Activated naive CD4-positive, alpha-beta T cell treated with anti-CD3 and anti-CD28 coated beads, Interleukin-2, amount 10 ng/mL, durations not matched to agents 7 days and 5 days (primary cell): ENCODE measurements around the gene IGHMBP2.

Source experiments
- CTCF ChIA-PET: fragments of 350-600 bp; sonication (Branson Sonifier 250); formaldehyde crosslinking; loops from one replicate; lab custom pipeline; 2021; ENCODE audit warnings: antibody characterized with exemption; lab: Charles Lee
- DNase-seq: peaks from one replicate; pipeline ENCODE4 v3.0.0-alpha.2; 2020
- H3K27ac Mint-ChIP-seq: one replicate; pipeline ENCODE4 v1.8.0; 2021; ENCODE audit warnings: mild to moderate bottlenecking, moderate library complexity, mixed read lengths
- H3K27me3 Mint-ChIP-seq: one replicate; pipeline ENCODE4 v1.8.0; 2021; ENCODE audit warnings: mild to moderate bottlenecking, mixed read lengths
- H3K36me3 Mint-ChIP-seq: one replicate; pipeline ENCODE4 v1.8.0; 2021; ENCODE audit warnings: mixed read lengths
- H3K4me1 Mint-ChIP-seq: one replicate; pipeline ENCODE4 v1.8.0; 2021; ENCODE audit warnings: mixed read lengths
- H3K4me3 Mint-ChIP-seq: one replicate; pipeline ENCODE4 v1.8.0; 2021; ENCODE audit warnings: mild to moderate bottlenecking, moderate library complexity, mixed read lengths
- H3K9me3 Mint-ChIP-seq: one replicate; pipeline ENCODE4 v1.8.0; 2021; ENCODE audit warnings: mixed read lengths

Gene IGHMBP2

GRCh38 chr11:68904248-68904847, 657 bp downstream of the IGHMBP2 start:
- Mint-ChIP-seq H3K27me3 (no peaks in the 10 kb centered on the region), H3K36me3 (peaks cover 20% of the 10 kb centered on the region), H3K4me3 (peak overlapping the region; percentile 96), H3K4me1 (peaks cover 47% of the 10 kb centered on the region), H3K9me3 (no peaks in the 10 kb centered on the region), H3K27ac (peak overlapping the region; percentile 91)
- CTCF ChIA-PET: no interaction called here
- peak; percentile 47 for DNase-seq

DNA sequence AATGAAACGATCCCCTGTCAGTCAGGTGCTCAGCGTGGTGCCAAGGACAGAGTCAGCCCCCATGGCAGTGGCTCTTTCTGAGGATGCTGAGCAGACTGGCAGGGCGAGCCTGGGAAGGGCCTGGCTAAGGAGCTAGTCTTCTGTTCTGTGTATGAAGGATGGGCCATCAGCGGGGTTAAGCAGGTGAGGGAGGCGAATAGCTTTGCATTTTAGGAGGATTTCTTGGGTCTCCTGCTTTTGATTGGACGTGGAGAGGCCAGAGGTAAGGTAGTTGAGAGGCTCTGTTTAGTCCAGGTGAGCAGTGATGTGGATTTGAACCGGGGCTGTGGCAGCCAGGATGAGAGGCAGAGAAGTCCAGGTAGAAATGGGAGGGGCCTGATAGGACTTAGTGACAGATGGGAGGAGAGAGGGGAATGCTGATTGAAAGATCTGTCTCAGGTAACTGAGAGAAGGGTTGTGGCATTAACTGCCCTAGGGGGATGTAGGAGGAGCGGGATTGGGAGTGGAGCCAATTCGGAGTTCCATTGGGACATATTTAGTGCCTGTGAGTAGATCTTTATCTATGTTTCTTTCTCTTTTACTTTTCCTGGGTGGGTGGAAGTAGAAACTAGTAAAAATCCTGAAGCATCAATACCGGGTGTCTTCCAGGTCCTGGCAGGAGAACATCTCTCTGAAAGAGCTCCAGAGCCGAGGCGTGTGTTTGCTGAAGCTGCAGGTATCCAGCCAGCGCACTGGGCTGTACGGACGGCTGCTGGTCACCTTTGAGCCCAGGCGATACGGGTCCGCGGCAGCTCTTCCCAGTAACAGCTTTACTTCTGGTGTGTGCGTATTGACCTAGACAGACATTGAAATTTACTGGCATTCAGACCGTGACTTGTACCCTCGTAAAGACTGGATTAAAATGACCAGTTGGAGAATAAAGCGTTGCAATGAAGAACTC, 2.0 kb downstream of the IGHMBP2 start:
- H3K4me1 Mint-ChIP-seq: peaks cover 44% of the 10 kb centered on the region
- CTCF ChIA-PET: no interaction called here
- no peaks in the 10 kb centered on the region for H3K27me3 Mint-ChIP-seq
- no peak overlapping the region for H3K27ac Mint-ChIP-seq
- H3K9me3 Mint-ChIP-seq: no peaks in the 10 kb centered on the region
- H3K36me3 Mint-ChIP-seq: peaks cover 21% of the 10 kb centered on the region
- no peak for DNase-seq
- H3K4me3 Mint-ChIP-seq: peak overlapping the region; percentile 96

GRCh38 chr11:68908273-68908672, 4.6 kb downstream of the IGHMBP2 start:
- Mint-ChIP-seq H3K9me3 (no peaks in the 10 kb centered on the region), H3K4me3 (no peak overlapping the region), H3K36me3 (peaks cover 34% of the 10 kb centered on the region), H3K4me1 (peaks cover 26% of the 10 kb centered on the region), H3K27me3 (no peaks in the 10 kb centered on the region), H3K27ac (peak overlapping the region; percentile 19)
- CTCF ChIA-PET: no interaction called here
- no peak for DNase-seq

DNA sequence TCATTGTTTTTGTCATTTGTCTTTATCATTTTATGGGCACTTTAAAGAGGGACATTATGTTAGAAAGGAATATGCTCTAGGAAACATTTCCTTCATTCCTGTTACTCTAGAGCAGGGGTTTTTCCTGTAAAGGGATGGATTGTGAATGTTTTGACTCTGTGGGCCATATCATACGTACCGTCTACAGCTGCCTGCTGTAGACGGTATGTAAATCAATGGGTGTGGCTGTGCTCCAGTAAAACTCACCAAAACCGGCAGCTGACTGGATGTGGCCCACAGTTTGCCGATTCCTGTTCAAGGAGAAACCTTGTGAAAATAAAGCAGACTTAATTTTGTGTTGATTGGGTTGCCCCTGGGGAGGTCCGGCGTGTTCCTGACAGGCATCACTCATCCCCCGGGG, 7.3 kb downstream of the IGHMBP2 start:
- CTCF ChIA-PET: no interaction called here
- H3K36me3 Mint-ChIP-seq: peaks cover 33% of the 10 kb centered on the region
- H3K4me3 Mint-ChIP-seq: no peak overlapping the region

DNA sequence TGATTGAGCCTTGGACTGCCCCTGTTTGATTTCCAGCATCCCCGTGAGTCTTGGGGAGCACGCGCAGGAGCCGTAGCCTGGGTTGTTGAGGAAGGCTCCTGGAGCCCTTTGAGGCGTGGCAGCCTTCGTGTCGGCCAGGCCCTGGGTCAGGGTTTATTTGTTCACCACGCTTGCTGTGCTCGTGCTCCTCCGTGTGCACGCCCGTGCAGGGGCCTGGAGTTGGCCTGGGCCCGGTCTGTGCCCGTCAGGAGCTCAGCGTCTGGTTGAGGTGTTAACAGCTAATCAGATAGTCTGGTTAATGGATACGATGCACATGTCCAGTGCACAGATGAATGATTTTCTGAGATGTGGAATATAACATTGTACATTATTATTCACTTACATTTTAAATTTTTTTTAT, 8.0 kb downstream of the IGHMBP2 start:
- DNase-seq: no peak
- Mint-ChIP-seq H3K27me3 (no peaks in the 10 kb centered on the region), H3K27ac (no peak overlapping the region), H3K4me1 (no peaks in the 10 kb centered on the region), H3K4me3 (no peak overlapping the region), H3K36me3 (peaks cover 40% of the 10 kb centered on the region), H3K9me3 (no peaks in the 10 kb centered on the region)
- CTCF ChIA-PET: no interaction called here

More for the DNA sequence above, 7.3 kb downstream of the IGHMBP2 start:
- H3K4me1 Mint-ChIP-seq: peaks cover 3% of the 10 kb centered on the region
- no peak for DNase-seq
- H3K27ac Mint-ChIP-seq: no peak overlapping the region
- no peaks in the 10 kb centered on the region for H3K9me3 Mint-ChIP-seq
- H3K27me3 Mint-ChIP-seq: no peaks in the 10 kb centered on the region

DNA sequence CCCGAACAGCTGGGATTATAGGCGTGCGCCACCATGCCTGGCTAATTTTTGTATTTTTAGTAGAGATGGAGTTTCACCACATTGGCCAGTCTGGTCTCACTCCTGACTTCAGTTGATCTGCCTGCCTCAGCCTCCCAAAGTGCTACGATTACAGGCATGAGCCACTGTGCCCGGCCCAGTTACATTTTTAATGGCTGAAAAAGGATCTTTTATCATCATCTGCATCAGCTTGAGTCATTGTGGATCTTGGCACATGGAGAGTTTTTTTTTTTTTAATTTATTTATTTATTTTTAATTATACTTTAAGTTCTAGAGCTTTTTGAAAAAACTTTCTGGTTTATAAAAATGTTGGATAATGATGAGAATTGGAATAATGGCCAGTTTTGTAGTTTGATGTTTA, 8.6 kb downstream of the IGHMBP2 start:
- Mint-ChIP-seq H3K27me3 (no peaks in the 10 kb centered on the region), H3K4me3 (no peak overlapping the region)
- CTCF ChIA-PET: no interaction called here

GRCh38 chr11:68913188-68913587, 9.5 kb downstream of the IGHMBP2 start:
- CTCF ChIA-PET: no interaction called here
- H3K27ac Mint-ChIP-seq: no peak overlapping the region
- peaks cover 43% of the 10 kb centered on the region for H3K36me3 Mint-ChIP-seq

More for the DNA sequence above, 8.6 kb downstream of the IGHMBP2 start:
- Mint-ChIP-seq H3K4me1 (no peaks in the 10 kb centered on the region), H3K9me3 (no peaks in the 10 kb centered on the region), H3K27ac (no peak overlapping the region), H3K36me3 (peaks cover 40% of the 10 kb centered on the region)
- DNase-seq: no peak

DNA sequence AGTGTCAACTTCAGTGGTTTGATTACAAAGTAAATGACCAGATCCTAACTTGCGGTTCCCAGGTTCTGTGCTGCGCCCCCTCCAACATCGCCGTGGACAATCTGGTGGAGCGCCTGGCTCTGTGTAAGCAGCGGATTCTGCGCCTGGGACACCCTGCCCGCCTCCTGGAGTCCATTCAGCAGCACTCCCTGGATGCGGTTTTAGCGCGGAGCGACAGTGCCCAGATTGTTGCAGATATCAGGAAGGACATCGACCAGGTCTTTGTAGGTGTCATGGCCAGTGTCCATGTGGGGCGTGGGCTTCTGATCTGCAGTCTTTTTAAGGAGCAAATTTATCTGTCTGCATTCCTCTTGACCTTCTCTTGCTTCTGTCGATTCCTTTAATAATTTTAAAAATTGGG, 11.1 kb downstream of the IGHMBP2 start:
- CTCF ChIA-PET: no interaction called here
- no peak for DNase-seq
- H3K9me3 Mint-ChIP-seq: no peaks in the 10 kb centered on the region
- no peak overlapping the region for H3K27ac Mint-ChIP-seq
- H3K36me3 Mint-ChIP-seq: peaks cover 49% of the 10 kb centered on the region
- no peak overlapping the region for H3K4me3 Mint-ChIP-seq
- H3K27me3 Mint-ChIP-seq: no peaks in the 10 kb centered on the region
- H3K4me1 Mint-ChIP-seq: no peaks in the 10 kb centered on the region

More at GRCh38 chr11:68913188-68913587, 9.5 kb downstream of the IGHMBP2 start:
- Mint-ChIP-seq H3K9me3 (no peaks in the 10 kb centered on the region), H3K4me1 (no peaks in the 10 kb centered on the region), H3K27me3 (no peaks in the 10 kb centered on the region), H3K4me3 (no peak overlapping the region)
- DNase-seq: no peak

DNA sequence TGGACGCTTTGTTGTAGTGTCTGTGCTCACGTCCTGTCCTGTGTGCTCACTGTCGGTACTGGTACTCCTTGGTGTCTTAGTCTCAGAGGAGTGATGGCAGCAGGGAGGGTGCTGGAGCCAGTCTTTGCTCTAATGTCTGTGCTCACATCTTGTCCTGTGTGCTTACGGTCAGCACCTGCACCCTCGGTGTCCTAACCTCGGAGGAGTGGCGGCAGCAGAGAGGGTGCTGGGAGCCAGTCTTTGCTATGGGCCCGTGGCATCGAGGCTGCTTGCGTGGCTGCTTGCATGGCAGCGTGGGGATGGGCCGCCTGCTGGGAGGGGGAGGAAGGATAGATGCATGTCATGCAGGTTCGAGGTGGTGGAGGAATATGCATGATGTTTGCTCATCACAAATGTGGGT, 12.7 kb downstream of the IGHMBP2 start:
- H3K27ac Mint-ChIP-seq: no peak overlapping the region
- no peak overlapping the region for H3K4me3 Mint-ChIP-seq
- H3K4me1 Mint-ChIP-seq: no peaks in the 10 kb centered on the region

DNA sequence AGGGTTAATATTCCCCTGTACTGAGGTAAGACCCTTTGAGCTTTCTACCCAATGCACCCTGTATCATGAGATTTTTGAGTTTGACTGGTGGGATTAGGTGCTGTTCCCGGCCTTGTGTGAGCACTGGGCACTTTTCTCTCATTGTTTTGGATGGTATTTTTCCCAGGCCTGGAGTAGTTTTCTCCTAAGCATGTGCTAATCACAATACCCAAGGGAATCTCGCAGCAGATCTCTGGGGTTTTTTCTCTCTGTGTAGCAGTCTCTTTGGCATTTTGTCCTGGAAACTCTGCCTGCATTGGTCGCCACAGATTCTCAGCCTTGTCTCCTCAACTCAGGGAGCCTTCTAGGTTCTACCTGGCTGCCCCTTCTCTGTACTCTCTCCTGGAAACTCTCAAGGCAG, 19.9 kb downstream of the IGHMBP2 start:
- H3K27me3 Mint-ChIP-seq: no peaks in the 10 kb centered on the region
- H3K27ac Mint-ChIP-seq: no peak overlapping the region
- CTCF ChIA-PET: no interaction called here
- no peak for DNase-seq
- H3K4me3 Mint-ChIP-seq: no peak overlapping the region
- H3K4me1 Mint-ChIP-seq: no peaks in the 10 kb centered on the region
- H3K9me3 Mint-ChIP-seq: peaks cover 20% of the 10 kb centered on the region
- H3K36me3 Mint-ChIP-seq: peaks cover 81% of the 10 kb centered on the region

More for the DNA sequence above, 12.7 kb downstream of the IGHMBP2 start:
- Mint-ChIP-seq H3K27me3 (no peaks in the 10 kb centered on the region), H3K36me3 (peaks cover 43% of the 10 kb centered on the region), H3K9me3 (no peaks in the 10 kb centered on the region)
- no peak for DNase-seq
- CTCF ChIA-PET: no interaction called here

DNA sequence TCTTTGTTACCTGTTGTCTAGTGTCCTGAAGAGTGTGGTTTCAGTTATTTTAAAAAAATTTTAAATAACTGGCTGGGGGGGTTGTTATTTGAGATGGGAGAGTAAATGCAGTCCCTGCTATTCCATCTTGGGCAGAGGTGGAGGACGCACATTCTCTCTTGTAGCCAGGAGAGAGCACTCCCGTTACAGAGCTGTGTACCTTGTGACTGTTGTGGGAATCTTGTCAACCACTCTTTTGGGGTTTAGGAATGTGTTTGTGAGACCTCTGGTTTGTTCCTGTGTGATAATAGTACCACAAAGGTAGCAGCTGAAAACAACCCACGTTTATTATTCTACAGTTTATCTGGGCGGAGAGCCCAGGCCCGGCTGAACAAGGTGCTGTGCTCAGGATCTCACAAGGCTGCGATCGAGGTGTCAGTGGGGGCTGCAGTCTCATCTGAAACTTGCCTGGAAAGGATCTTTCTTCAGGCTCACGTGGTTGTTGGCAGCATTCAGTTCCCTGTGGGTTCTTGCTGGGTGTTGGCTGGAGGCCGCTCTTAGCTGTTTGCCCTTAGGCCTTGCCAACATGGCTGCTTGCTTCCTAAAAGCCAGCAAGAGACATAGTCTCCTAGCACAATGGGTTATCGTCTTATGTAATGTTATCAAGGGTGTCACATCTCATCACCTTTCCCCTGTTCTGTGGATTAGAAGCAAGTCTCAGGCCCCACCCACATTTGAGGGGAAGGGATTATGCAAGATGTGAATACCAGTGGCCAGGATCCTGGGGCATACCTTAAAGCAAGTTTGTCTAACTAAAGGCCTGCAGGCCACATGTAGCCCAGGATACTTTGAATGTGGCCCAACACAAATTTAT, 20.6 kb downstream of the IGHMBP2 start:
- Mint-ChIP-seq H3K4me3 (no peak overlapping the region), H3K9me3 (peaks cover 20% of the 10 kb centered on the region), H3K27ac (no peak overlapping the region), H3K27me3 (no peaks in the 10 kb centered on the region), H3K4me1 (no peaks in the 10 kb centered on the region), H3K36me3 (peaks cover 76% of the 10 kb centered on the region)
- no peak for DNase-seq
- CTCF ChIA-PET: no interaction called here

DNA sequence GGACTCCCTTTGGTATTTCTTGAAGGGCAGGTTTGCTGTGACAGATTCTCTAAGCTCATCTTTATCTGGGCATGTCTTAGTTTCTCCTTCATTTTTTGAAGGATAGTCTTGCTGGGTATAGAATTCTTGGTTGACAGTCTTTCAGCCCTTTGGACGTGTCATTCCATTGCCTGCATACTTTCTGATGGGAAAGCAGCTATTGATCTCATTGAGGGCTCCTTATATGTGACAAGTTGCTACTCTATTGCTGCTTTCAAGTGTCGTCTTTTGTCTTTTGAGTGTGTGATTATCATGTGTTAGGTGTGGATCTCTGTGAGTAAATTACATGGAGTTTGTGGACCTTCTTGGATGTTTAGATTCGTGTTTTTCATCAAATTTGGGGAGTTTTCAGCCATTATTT, 21.9 kb downstream of the IGHMBP2 start:
- Mint-ChIP-seq H3K4me1 (no peaks in the 10 kb centered on the region), H3K9me3 (peaks cover 20% of the 10 kb centered on the region), H3K4me3 (no peak overlapping the region), H3K27ac (no peak overlapping the region), H3K36me3 (peaks cover 75% of the 10 kb centered on the region), H3K27me3 (no peaks in the 10 kb centered on the region)
- no peak for DNase-seq
- CTCF ChIA-PET: no interaction called here

DNA sequence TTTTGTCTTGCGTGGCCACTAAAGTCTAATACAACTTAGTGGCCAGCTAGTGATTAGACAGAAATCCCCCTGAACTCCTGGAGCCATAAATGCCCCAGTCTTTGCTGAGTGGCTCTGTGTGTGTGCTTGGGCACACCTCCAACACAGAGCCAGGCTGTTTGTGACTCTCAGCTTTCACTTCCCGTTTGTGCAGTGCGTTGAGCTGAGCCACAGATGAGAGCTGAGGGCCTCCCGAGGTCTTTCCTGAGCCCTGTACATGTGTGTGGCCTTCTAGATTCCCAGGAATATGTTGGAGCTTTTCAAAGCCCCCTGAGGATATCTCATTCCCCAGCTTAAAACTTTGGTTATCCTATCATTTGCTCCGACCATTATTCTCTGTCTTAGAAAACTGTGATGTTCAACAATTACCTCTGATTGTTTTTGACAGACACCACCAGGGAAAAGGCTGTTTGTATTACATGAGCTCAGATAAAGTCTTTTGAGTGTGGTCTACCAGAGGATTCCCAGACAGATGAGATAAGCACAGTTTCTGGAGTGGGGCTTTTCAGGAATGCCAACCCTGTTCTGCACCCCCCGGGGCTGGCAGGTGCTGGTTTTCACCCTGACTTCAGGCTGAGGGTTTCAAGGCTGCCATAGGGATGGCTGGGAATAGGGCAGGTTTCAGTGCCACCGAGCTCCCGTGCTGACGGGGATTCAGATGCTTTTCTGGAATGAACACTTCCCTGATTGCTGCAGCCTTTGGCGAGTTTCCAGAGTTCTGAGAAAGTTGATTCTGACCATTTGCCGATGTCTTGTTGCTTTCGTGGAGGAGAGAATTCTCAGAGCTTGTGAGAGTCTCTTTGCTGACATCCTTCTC, 23.8 kb downstream of the IGHMBP2 start:
- H3K27ac Mint-ChIP-seq: no peak overlapping the region

More for the DNA sequence above, 23.8 kb downstream of the IGHMBP2 start:
- Mint-ChIP-seq H3K4me3 (no peak overlapping the region), H3K9me3 (peaks cover 20% of the 10 kb centered on the region), H3K4me1 (no peaks in the 10 kb centered on the region), H3K36me3 (peaks cover 66% of the 10 kb centered on the region), H3K27me3 (no peaks in the 10 kb centered on the region)
- DNase-seq: no peak
- CTCF ChIA-PET: interaction anchor here (0.5 kb wide), 1 partner anchor 37 kb away, joined by 3 read pairs; no protein-coding TSS in a partner anchor
